GM12873 (cell line): Measurements from ENCODE around the gene MYO18B.

Experiments used
- CTCF ChIP-seq: IDR thresholded peaks from 2 replicates; pipeline ENCODE4 v1.5.1; 2012; ENCODE audit warnings: low read depth, mild to moderate bottlenecking, moderate library complexity, low read length, control low read depth; ENCODE audit not compliant: insufficient read depth; ENCODE audit errors: missing control alignments

Gene MYO18B

GRCh38 chr22:25923914-25924313, 181.9 kb downstream of the MYO18B start:
- TF ChIP-seq CTCF = no peak

- TF ChIP-seq CTCF = no peak
These were observed 186.1 kb downstream of the MYO18B start for GRCh38 chr22:25928038-25928437.

GRCh38 chr22:25929321-25929878, 187.4 kb downstream of the MYO18B start:
- no peak for TF ChIP-seq CTCF

- no peak for TF ChIP-seq CTCF
These were observed 188.1 kb downstream of the MYO18B start for GRCh38 chr22:25930083-25930482.

GRCh38 chr22:25930788-25931310, 188.9 kb downstream of the MYO18B start:
- no peak for TF ChIP-seq CTCF

GRCh38 chr22:25933158-25933788, 191.3 kb downstream of the MYO18B start:
- no peak for TF ChIP-seq CTCF

GRCh38 chr22:25935266-25936058, 193.5 kb downstream of the MYO18B start:
- TF ChIP-seq CTCF = no peak
